ENCODE results near the gene NATD1. TPM values are rescaled to one million over a fixed set of nuclear protein-coding genes. Genes with fewer than 3 reads are reported as not detected.

NATD1 gene
- total and polyA plus RNA-seq, 2 experiments from 2014 or later: 5.0 to 6.7 TPM

GRCh38 chr17:21243516-21244303 is 9.5 kb downstream of the NATD1 start:
- no peak overlapping the region for H3K4me3 ChIP-seq
- no peaks in the 10 kb centered on the region for H4K20me1 ChIP-seq (ENCODE audit: insufficient read depth, poor library complexity, severe bottlenecking)
- H3K4me1 ChIP-seq (ENCODE audit: insufficient read depth): no peaks in the 10 kb centered on the region
- H3K9me2 ChIP-seq (replicated peaks; ENCODE audit: insufficient read depth): no peaks in the 10 kb centered on the region
- H3K9me3 ChIP-seq (ENCODE audit: low read depth): no peaks in the 10 kb centered on the region
- H3K27ac ChIP-seq: no peak overlapping the region
- WGBS (ENCODE audit: low lambda C conversion rate, missing lambda C conversion rate): 81% methylated on average over 23 of the region's 23 CpGs
- H3K4me2 ChIP-seq: no peak overlapping the region
- H3K36me3 ChIP-seq (replicated peaks; ENCODE audit: insufficient read depth, low read depth): no peaks in the 10 kb centered on the region
- H3K79me2 ChIP-seq: no peaks in the 10 kb centered on the region
- peak; percentile 35 for DNase-seq (ENCODE audit: low spot score)
- TF ChIP-seq EZH2phosphoT487 (IDR thresholded peaks at IDR 0.05; ENCODE audit: low read depth, severe bottlenecking, unreplicated experiment) (no peak), EZH2 (IDR thresholded peaks at IDR 0.05; ENCODE audit: borderline replicate concordance) (no peak), CTCF (IDR thresholded peaks at IDR 0.05; ENCODE audit: poor library complexity) (no peak)
- H2AFZ ChIP-seq: no peak overlapping the region
- H3K27me3 ChIP-seq: no peaks in the 10 kb centered on the region

DNA sequence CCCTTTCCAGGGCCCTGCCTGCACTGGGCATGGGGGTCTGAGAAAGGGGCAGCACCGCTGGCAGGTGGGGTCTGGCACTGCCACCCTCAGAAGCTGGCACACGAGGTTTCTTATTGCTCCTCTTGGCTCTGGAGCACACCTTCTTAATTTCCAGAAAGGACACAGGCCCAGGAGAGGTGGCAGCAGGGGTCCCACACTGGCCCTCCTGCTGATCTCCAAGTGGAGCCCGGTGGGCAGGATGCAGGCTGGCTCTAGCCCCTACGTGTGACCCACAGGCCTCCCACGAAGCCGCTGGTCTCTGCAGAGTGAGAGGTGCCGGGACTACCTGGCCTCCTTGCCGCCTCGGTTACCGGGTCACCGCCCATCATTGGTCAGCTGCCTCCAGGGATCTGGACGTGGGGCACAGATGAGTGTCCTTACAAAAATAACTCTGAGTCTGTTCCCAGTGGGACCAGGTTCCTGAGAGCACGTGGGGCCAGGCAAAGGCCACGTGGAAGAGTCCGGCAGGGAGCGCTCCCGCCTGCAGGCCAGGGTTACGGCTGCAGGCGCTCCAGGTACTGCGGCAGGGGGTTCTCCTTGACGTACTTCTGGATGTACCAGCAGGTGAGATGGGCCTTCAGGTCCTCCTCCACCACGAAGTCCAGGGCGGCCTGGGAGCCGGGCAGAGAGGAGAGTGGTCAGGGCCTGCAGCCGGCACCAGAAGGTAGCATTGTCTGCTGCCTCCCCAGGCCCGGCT is 10.3 kb downstream of the NATD1 start:
- Histone ChIP-seq H3K9me3 (ENCODE audit: low read depth) (no peaks in the 10 kb centered on the region), H4K20me1 (ENCODE audit: insufficient read depth, poor library complexity, severe bottlenecking) (no peaks in the 10 kb centered on the region), H3K36me3 (replicated peaks; ENCODE audit: insufficient read depth, low read depth) (no peaks in the 10 kb centered on the region), H2AFZ (no peak overlapping the region), H3K27me3 (no peaks in the 10 kb centered on the region), H3K4me2 (no peak overlapping the region), H3K4me3 (no peak overlapping the region), H3K4me1 (ENCODE audit: insufficient read depth) (no peaks in the 10 kb centered on the region), H3K79me2 (no peaks in the 10 kb centered on the region), H3K9me2 (replicated peaks; ENCODE audit: insufficient read depth) (no peaks in the 10 kb centered on the region), H3K27ac (no peak overlapping the region)
- TF ChIP-seq EZH2 (IDR thresholded peaks at IDR 0.05; ENCODE audit: borderline replicate concordance) (no peak), EZH2phosphoT487 (IDR thresholded peaks at IDR 0.05; ENCODE audit: low read depth, severe bottlenecking, unreplicated experiment) (no peak), CTCF (IDR thresholded peaks at IDR 0.05; ENCODE audit: poor library complexity) (no peak)
- DNase-seq (ENCODE audit: low spot score): no peak
- 90% methylated on average over 25 of the region's 26 CpGs for WGBS (ENCODE audit: low lambda C conversion rate, missing lambda C conversion rate)

GRCh38 chr17:21242026-21242697 is 11.0 kb downstream of the NATD1 start:
- H3K4me2 ChIP-seq: no peak overlapping the region
- H3K4me1 ChIP-seq (ENCODE audit: insufficient read depth): no peaks in the 10 kb centered on the region
- no peaks in the 10 kb centered on the region for H3K36me3 ChIP-seq (replicated peaks; ENCODE audit: insufficient read depth, low read depth)
- no peaks in the 10 kb centered on the region for H3K79me2 ChIP-seq
- H3K27ac ChIP-seq: no peak overlapping the region
- no peak for TF ChIP-seq EZH2phosphoT487 (IDR thresholded peaks at IDR 0.05; ENCODE audit: low read depth, severe bottlenecking, unreplicated experiment)
- TF ChIP-seq CTCF (IDR thresholded peaks at IDR 0.05; ENCODE audit: poor library complexity): no peak
- TF ChIP-seq EZH2 (IDR thresholded peaks at IDR 0.05; ENCODE audit: borderline replicate concordance): no peak
- no peaks in the 10 kb centered on the region for H4K20me1 ChIP-seq (ENCODE audit: insufficient read depth, poor library complexity, severe bottlenecking)
- H3K4me3 ChIP-seq: no peak overlapping the region
- no peaks in the 10 kb centered on the region for H3K27me3 ChIP-seq
- H2AFZ ChIP-seq: no peak overlapping the region
- DNase-seq (ENCODE audit: low spot score): no peak
- H3K9me3 ChIP-seq (ENCODE audit: low read depth): no peaks in the 10 kb centered on the region
- WGBS (ENCODE audit: low lambda C conversion rate, missing lambda C conversion rate): 85% methylated on average over 11 of the region's 11 CpGs
- H3K9me2 ChIP-seq (replicated peaks; ENCODE audit: insufficient read depth): no peaks in the 10 kb centered on the region

Measured in hepatocyte (in vitro differentiated cells).